SK-N-MC (cell line): ENCODE measurements around the gene CFAP74.

Source experiments
- DNase-seq: peaks from one replicate; pipeline ENCODE4 v3.0.0-alpha.2; 2011; ENCODE audit warnings: low read depth, low spot score
- H3K27ac ChIP-seq: fragments of 200-600 bp; sonication (generic); 2 replicates; pipeline ENCODE4 v1.5.1; 2016; ENCODE audit warnings: mixed run types
- H3K36me3 ChIP-seq: fragments of 200-600 bp; sonication (generic); 2 replicates; pipeline ENCODE4 v1.6.1; 2017; ENCODE audit warnings: antibody characterized with exemption, low read length, mixed read lengths; ENCODE audit not compliant: insufficient read depth
- H3K4me3 ChIP-seq: fragments of 200-600 bp; sonication (generic); 2 replicates; pipeline ENCODE4 v1.5.1; 2016
- H3K9ac ChIP-seq: fragments of 200-600 bp; sonication (generic); 2 replicates; pipeline ENCODE4 v1.8.0; 2017; ENCODE audit warnings: mixed run types, mixed read lengths; ENCODE audit not compliant: insufficient read length
- H3K9me3 ChIP-seq: fragments of 200-600 bp; sonication (generic); 2 replicates; pipeline ENCODE4 v1.6.1; 2017; ENCODE audit warnings: low read depth, mild to moderate bottlenecking, antibody characterized with exemption, low read length, moderate library complexity, mixed read lengths
- EZH2 ChIP-seq: fragments of 200-600 bp; sonication (generic); IDR thresholded peaks from one replicate; pipeline ENCODE4 v1.6.1; 2017; ENCODE audit warnings: antibody characterized with exemption
- FOXP2 ChIP-seq: optimal IDR thresholded peaks from 2 replicates; pipeline ENCODE3; 2011; ENCODE audit warnings: mild to moderate bottlenecking, moderate library complexity; ENCODE audit not compliant: insufficient read depth; ENCODE audit errors: extremely low read length, control extremely low read depth
- POLR2AphosphoS5 ChIP-seq: IDR thresholded peaks from 2 replicates; pipeline ENCODE4 v1.6.1; 2012; ENCODE audit warnings: mild to moderate bottlenecking, low read depth, low read length, borderline replicate concordance

CFAP74 gene

GRCh38 chr1:2000850-2001249 is 2.7 kb downstream of the CFAP74 start:
- TF ChIP-seq EZH2: no peak
- TF ChIP-seq POLR2AphosphoS5: no peak
- no peak for TF ChIP-seq FOXP2
- Histone ChIP-seq H3K4me3 (no peak overlapping the region), H3K9ac (no peak overlapping the region), H3K36me3 (no peaks in the 10 kb centered on the region), H3K9me3 (no peaks in the 10 kb centered on the region), H3K27ac (no peak overlapping the region)
- no peak for DNase-seq

- no peak for DNase-seq
- TF ChIP-seq FOXP2 (no peak), EZH2 (no peak), POLR2AphosphoS5 (no peak)
- Histone ChIP-seq H3K9me3 (no peaks in the 10 kb centered on the region), H3K27ac (no peak overlapping the region), H3K36me3 (no peaks in the 10 kb centered on the region), H3K4me3 (no peak overlapping the region), H3K9ac (no peak overlapping the region)
Measured at GRCh38 chr1:2000432-2000831, 3.2 kb downstream of the CFAP74 start.

- DNase-seq: peak; percentile 30
- TF ChIP-seq EZH2 (no peak), POLR2AphosphoS5 (no peak), FOXP2 (no peak)
- Histone ChIP-seq H3K4me3 (no peak overlapping the region), H3K9ac (no peak overlapping the region), H3K27ac (0 out of 2 replicates have a peak overlapping the region, but pooled peaks have one; percentile 6), H3K9me3 (no peaks in the 10 kb centered on the region), H3K36me3 (no peaks in the 10 kb centered on the region)
Measured at GRCh38 chr1:1997576-1997975, 6.0 kb downstream of the CFAP74 start.

- no peaks in the 10 kb centered on the region for H3K9me3 ChIP-seq
- peak; percentile 52 for TF ChIP-seq FOXP2
- TF ChIP-seq EZH2: no peak
- no peak for TF ChIP-seq POLR2AphosphoS5
- no peak overlapping the region for H3K9ac ChIP-seq
- H3K36me3 ChIP-seq: no peaks in the 10 kb centered on the region
- peak; percentile 40 for DNase-seq
- peak overlapping the region; percentile 1; the same call in 1 of the 2 replicates for H3K27ac ChIP-seq
- H3K4me3 ChIP-seq: no peak overlapping the region
Measured at GRCh38 chr1:1996207-1996651, 7.4 kb downstream of the CFAP74 start.

GRCh38 chr1:1994536-1994935 is 9.1 kb downstream of the CFAP74 start:
- no peaks in the 10 kb centered on the region for H3K36me3 ChIP-seq
- no peaks in the 10 kb centered on the region for H3K9me3 ChIP-seq
- H3K4me3 ChIP-seq: no peak overlapping the region
- no peak for TF ChIP-seq FOXP2
- H3K27ac ChIP-seq: no peak overlapping the region
- no peak for DNase-seq
- H3K9ac ChIP-seq: no peak overlapping the region

GRCh38 chr1:1990222-1990621 is 13.4 kb downstream of the CFAP74 start:
- TF ChIP-seq FOXP2 (no peak), POLR2AphosphoS5 (no peak), EZH2 (no peak)
- Histone ChIP-seq H3K4me3 (no peak overlapping the region), H3K27ac (peak overlapping the region; percentile 44; the same call in 1 of the 2 replicates), H3K36me3 (no peaks in the 10 kb centered on the region), H3K9ac (no peak overlapping the region), H3K9me3 (no peaks in the 10 kb centered on the region)
- no peak for DNase-seq

GRCh38 chr1:1989789-1990188 is 13.8 kb downstream of the CFAP74 start:
- H3K36me3 ChIP-seq: no peaks in the 10 kb centered on the region
- no peak overlapping the region for H3K9ac ChIP-seq
- TF ChIP-seq FOXP2: no peak
- no peak for TF ChIP-seq POLR2AphosphoS5
- no peak for TF ChIP-seq EZH2
- no peaks in the 10 kb centered on the region for H3K9me3 ChIP-seq
- no peak for DNase-seq
- no peak overlapping the region for H3K4me3 ChIP-seq
- peak overlapping the region; percentile 44; the same call in 1 of the 2 replicates for H3K27ac ChIP-seq

GRCh38 chr1:1989102-1989542 is 14.5 kb downstream of the CFAP74 start:
- TF ChIP-seq FOXP2 (no peak), POLR2AphosphoS5 (no peak), EZH2 (no peak)
- Histone ChIP-seq H3K36me3 (no peaks in the 10 kb centered on the region), H3K9me3 (no peaks in the 10 kb centered on the region), H3K4me3 (no peak overlapping the region), H3K27ac (no peak overlapping the region), H3K9ac (no peak overlapping the region)
- DNase-seq: no peak

GRCh38 chr1:1988061-1988945 is 15.3 kb downstream of the CFAP74 start:
- Histone ChIP-seq H3K4me3 (no peak overlapping the region), H3K9me3 (no peaks in the 10 kb centered on the region), H3K36me3 (no peaks in the 10 kb centered on the region), H3K27ac (no peak overlapping the region), H3K9ac (no peak overlapping the region)
- TF ChIP-seq FOXP2 (no peak), POLR2AphosphoS5 (no peak), EZH2 (no peak)
- DNase-seq: no peak
